Neutrophil (primary cell): ENCODE results near the gene LIMA1.

Source experiments
- H3K27ac ChIP-seq: fragments of 200-600 bp; sonication (generic); 2 replicates; pipeline ENCODE4 v1.5.1; 2016; ENCODE audit warnings: mild to moderate bottlenecking, moderate library complexity
- H3K27me3 ChIP-seq: fragments of 200-600 bp; sonication (generic); 2 replicates; pipeline ENCODE4 v1.6.0; 2016; ENCODE audit warnings: mild to moderate bottlenecking
- H3K36me3 ChIP-seq: fragments of 200-600 bp; sonication (generic); 2 replicates; pipeline ENCODE4 v1.5.1; 2017
- H3K4me1 ChIP-seq, 2 experiments: fragments of 200-600 bp in 1 of 2; sonication (generic) in 1 of 2; 1 replicate in 1 of 2; 2 replicates in 1 of 2; pipeline versions ENCODE4 v1.5.1 to v1.6.1; 2013 to 2016; ENCODE audit warnings: low read depth in 1 of 2, low read length in 1 of 2, mild to moderate bottlenecking in 1 of 2, moderate library complexity in 1 of 2; ENCODE audit not compliant: control insufficient read depth in 1 of 2, insufficient read depth in 1 of 2
- H3K4me3 ChIP-seq, 2 experiments: fragments of 200-600 bp in 1 of 2; sonication (generic) in 1 of 2; 1 replicate in 1 of 2; 2 replicates in 1 of 2; pipeline ENCODE4 v1.5.1; 2013 to 2016; ENCODE audit warnings: low read depth in 1 of 2, low read length in 1 of 2, mild to moderate bottlenecking in 1 of 2, moderate library complexity in 1 of 2
- H3K9me3 ChIP-seq: fragments of 200-600 bp; sonication (generic); 2 replicates; pipeline ENCODE4 v1.5.1; 2016
- TF ChIP-seq, protein P1 (sequence below): fragments of 200-600 bp; sonication (generic); IDR thresholded peaks from 2 replicates; pipeline ENCODE4 v1.5.1; 2016; ENCODE audit warnings: antibody characterized with exemption

The LIMA1 gene

DNA sequence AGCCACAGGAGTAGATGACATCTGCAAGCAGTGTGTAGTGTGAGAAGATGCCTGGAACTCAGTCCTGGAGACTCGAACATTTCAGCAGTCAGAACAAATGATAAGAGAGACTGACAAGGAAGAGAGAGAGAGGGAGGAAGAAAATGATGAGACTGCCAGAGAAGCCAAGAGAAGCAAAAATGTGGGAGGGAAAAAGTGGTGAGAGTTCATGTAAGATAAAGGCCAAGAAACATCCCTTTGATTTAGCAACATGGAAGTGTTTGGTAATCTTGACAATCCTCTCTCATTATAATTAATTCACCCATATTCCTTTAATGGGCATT, 42.6 kb downstream of the LIMA1 start:
- no peak overlapping the region for H3K27ac ChIP-seq
- no peaks in the 10 kb centered on the region for H3K4me1 ChIP-seq
- H3K36me3 ChIP-seq: no peaks in the 10 kb centered on the region
- H3K4me3 ChIP-seq: no peak overlapping the region
- H3K27me3 ChIP-seq: no peaks in the 10 kb centered on the region
- TF ChIP-seq, protein P1, sequence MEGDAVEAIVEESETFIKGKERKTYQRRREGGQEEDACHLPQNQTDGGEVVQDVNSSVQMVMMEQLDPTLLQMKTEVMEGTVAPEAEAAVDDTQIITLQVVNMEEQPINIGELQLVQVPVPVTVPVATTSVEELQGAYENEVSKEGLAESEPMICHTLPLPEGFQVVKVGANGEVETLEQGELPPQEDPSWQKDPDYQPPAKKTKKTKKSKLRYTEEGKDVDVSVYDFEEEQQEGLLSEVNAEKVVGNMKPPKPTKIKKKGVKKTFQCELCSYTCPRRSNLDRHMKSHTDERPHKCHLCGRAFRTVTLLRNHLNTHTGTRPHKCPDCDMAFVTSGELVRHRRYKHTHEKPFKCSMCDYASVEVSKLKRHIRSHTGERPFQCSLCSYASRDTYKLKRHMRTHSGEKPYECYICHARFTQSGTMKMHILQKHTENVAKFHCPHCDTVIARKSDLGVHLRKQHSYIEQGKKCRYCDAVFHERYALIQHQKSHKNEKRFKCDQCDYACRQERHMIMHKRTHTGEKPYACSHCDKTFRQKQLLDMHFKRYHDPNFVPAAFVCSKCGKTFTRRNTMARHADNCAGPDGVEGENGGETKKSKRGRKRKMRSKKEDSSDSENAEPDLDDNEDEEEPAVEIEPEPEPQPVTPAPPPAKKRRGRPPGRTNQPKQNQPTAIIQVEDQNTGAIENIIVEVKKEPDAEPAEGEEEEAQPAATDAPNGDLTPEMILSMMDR: no peak
- H3K9me3 ChIP-seq: no peaks in the 10 kb centered on the region

DNA sequence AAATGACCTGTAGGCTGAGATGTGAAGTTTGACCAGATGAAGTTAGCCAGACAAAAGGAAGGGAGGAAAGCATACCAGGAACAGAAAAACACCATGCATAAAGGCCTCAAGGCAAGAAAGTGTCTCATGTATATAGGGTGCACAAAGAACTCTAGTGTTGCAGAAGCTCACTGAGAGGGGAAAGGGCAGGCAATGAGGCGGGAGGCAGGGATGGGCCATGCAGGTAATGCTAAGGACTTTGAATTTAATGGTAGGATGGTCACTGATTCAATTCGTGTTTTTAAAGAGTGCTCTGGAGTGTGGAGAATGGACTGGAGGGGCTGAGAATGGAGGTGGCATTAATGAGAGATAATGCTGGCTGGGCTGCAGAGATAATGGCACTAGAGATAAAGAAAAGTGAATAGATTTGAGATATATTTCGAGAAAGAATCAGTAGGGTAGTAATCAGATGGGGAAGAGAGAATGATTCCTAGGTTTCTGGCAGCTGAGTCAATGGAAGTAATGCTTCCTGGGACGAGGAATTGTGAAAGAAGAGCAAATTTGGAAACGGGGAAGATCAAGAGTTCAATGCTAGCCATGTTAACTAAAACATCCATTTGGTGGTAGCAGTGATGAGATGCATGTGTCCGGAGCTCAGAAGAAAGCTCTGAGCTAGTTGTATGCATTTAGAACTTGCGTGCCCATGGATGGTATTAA, 43.1 kb downstream of the LIMA1 start:
- H3K9me3 ChIP-seq: no peaks in the 10 kb centered on the region
- no peaks in the 10 kb centered on the region for H3K4me1 ChIP-seq
- H3K27me3 ChIP-seq: no peaks in the 10 kb centered on the region
- TF ChIP-seq, protein P1: no peak
- H3K36me3 ChIP-seq: no peaks in the 10 kb centered on the region
- no peak overlapping the region for H3K4me3 ChIP-seq
- H3K27ac ChIP-seq: no peak overlapping the region

DNA sequence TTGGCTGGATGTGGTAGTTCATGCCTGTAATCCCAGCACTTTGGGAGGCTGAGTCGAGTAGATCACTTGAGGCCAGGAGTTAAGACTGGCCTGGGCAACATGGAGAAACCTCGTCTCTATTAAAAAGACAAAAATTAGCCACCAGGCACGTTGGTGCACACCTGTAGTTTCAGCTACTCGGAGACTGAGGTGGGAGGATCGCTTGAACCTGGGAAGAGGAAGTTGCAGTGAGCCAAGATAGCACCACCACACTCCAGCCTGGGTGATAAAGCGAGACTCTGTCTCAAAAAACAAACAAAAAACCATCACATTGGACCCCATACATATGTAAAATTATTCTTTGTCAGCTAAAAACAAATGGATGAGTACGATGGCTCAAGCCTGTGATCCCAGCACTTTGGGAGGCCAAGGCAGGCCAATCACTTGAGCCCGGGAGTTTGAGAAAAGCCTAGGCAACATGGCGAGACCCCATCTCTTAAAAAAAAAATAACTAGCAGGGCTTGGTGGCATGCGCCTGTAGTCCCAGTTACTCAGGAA, 43.9 kb downstream of the LIMA1 start:
- Histone ChIP-seq H3K4me1 (no peaks in the 10 kb centered on the region), H3K9me3 (no peaks in the 10 kb centered on the region), H3K36me3 (no peaks in the 10 kb centered on the region), H3K27ac (no peak overlapping the region), H3K4me3 (no peak overlapping the region), H3K27me3 (no peaks in the 10 kb centered on the region)
- TF ChIP-seq, protein P1: no peak

DNA sequence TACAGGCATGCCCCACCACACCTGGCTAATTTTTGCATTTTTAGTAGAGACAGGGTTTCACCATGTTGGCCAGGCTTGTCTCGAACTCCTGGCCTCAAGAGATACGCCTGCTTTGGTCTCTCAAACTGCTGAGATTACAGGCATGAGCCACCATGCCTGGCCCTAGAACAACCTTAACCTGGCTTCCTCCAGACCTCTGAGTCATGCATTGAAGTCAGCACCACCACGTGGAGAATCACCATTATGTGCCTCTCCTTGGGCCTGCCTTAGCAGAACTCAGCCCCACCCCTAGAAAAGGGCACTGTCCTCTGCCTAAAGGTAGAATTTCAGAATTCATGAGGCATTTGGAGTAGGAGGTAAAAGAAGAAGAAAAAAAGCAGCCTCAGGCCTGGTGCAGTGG, 49.0 kb downstream of the LIMA1 start:
- H3K27me3 ChIP-seq: no peaks in the 10 kb centered on the region
- H3K4me3 ChIP-seq: no peak overlapping the region
- H3K4me1 ChIP-seq: no peaks in the 10 kb centered on the region
- TF ChIP-seq, protein P1: no peak
- H3K9me3 ChIP-seq: no peaks in the 10 kb centered on the region
- no peaks in the 10 kb centered on the region for H3K36me3 ChIP-seq
- no peak overlapping the region for H3K27ac ChIP-seq

DNA sequence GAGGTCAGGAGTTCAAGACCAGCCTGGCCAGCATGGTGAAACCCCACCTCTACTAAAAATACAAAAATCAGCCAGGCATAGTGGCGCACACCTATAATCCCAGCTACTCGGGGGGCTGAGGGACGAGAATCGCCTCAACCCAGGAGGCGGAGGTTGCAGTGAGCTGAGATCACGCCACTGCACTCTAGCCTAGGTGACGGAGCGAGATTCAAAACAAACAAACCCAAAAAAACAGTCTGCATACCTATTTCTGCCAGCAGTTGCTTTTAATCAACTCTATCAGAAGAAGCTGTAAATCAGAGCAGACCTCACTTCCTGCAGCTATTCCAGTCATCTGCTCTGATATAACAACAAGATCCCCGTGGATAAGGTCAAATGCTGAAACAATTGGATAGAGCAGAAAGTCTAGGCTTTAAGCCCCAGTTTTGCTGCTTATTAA, 50.5 kb downstream of the LIMA1 start:
- TF ChIP-seq, protein P1: no peak
- no peak overlapping the region for H3K27ac ChIP-seq

More for the DNA sequence above, 50.5 kb downstream of the LIMA1 start:
- Histone ChIP-seq H3K4me1 (no peaks in the 10 kb centered on the region), H3K27me3 (no peaks in the 10 kb centered on the region), H3K4me3 (no peak overlapping the region), H3K36me3 (no peaks in the 10 kb centered on the region), H3K9me3 (no peaks in the 10 kb centered on the region)
